Ascending aorta (tissue), 2 donors: ENCODE results near the gene EBI3. TPM values are rescaled to one million over a fixed set of nuclear protein-coding genes. Genes with fewer than 3 reads are reported as not detected.
A peak's percentile ranks its signal among the peaks of the same experiment; 100 is the strongest.

Source experiments
- DNase-seq, 2 donors: peaks; one replicate each; pipeline ENCODE4 v3.0.0-alpha.2; 2019; ENCODE audit warnings: low spot score in 2 of 2
- H3K27ac ChIP-seq, 2 donors: fragments of 200-600 bp; sonication (generic); one replicate each; pipeline ENCODE4 v1.5.1; 2016 to 2017; ENCODE audit warnings: mild to moderate bottlenecking in 1 of 2
- H3K27me3 ChIP-seq: fragments of 200-600 bp; sonication (generic); one replicate; pipeline ENCODE4 v1.5.1; 2017
- H3K36me3 ChIP-seq, 2 donors: fragments of 200-600 bp; sonication (generic); one replicate each; pipeline ENCODE4 v1.5.1; 2016
- H3K4me1 ChIP-seq, 2 donors: fragments of 200-600 bp; sonication (generic); one replicate each; pipeline ENCODE4 v1.5.1; 2016 to 2017; ENCODE audit warnings: mild to moderate bottlenecking in 1 of 2
- H3K4me3 ChIP-seq, 2 donors: fragments of 200-600 bp; sonication (generic); one replicate each; pipeline ENCODE4 v1.5.1; 2016 to 2017; ENCODE audit warnings: mild to moderate bottlenecking in 1 of 2
- H3K9me3 ChIP-seq, 2 donors: fragments of 200-600 bp; sonication (generic); one replicate each; pipeline ENCODE4 v1.5.1; 2016
- intact Hi-C: fragments of 100-400 bp; cut with DNase I; formaldehyde crosslinking; loops from one replicate; pipeline ENCODE4 v1.15.1; 2023
- total RNA-seq: library from RNA; depleted of rRNA; stranded (reverse); fragments of >200 nt; gene quantifications from one replicate; pipeline ENCODE4 v1.1.0, GENCODE V29; 2016
- TF ChIP-seq, protein P1 (sequence below), 3 experiments: fragments of 200-600 bp in 2 of 3; fragments of 450-650 bp in 1 of 3; sonication (generic) in 2 of 3; IDR thresholded peaks; one replicate each; pipeline ENCODE4 v1.5.1; 2016 to 2019; ENCODE audit warnings: antibody characterized with exemption in 3 of 3, mild to moderate bottlenecking in 1 of 3, moderate library complexity in 1 of 3

The EBI3 gene
- total RNA-seq, 1 donor from 2014 or later: not detected

DNA sequence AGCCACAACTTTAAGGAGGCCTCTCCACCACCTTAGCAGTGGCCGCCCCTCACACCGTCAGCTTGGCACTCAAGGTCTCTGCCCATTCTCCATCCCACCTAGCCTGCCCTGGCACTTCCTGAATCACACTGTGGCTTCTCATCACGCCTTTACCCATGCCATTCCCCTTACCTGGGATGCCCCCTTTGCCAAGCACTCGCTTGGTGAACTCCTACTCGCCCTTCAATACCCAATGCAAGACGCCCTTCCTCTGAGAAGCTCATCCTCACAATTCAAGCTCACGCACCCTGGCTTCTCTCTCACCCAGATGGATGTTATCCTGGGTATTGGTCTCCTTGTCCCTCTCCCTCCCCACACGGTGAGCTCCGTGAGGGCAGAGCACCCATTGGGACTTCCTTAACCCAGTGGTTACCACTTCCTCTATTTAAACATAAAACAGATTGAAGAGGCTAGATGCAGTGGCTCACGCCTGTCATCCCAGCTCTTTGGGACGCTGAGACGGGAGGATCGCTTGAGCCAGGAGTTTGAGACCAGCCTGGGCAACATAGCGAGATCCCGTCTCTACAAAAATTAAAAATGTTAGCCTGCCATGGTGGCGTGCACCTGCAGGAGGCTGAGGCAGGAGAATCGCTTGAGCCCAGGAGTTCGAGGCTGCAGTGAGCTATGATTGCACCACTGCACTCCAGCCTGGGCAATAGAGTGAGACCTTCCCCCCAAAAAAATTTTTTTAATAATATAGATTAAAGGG, 37.1 kb downstream of the EBI3 start:
- intact Hi-C loops: loop anchor here (5.0 kb wide), 1 partner anchor 86 kb away; no protein-coding TSS in a partner anchor
- Histone ChIP-seq H3K36me3 (peaks cover 52 to 70% of the 10 kb centered on the region in 2 donors), H3K4me3 (no peak overlapping the region), H3K4me1 (no peaks in the 10 kb centered on the region), H3K9me3 (no peaks in the 10 kb centered on the region), H3K27ac (no peak overlapping the region), H3K27me3 (no peaks in the 10 kb centered on the region)
- DNase-seq: no peak
- TF ChIP-seq, protein P1, sequence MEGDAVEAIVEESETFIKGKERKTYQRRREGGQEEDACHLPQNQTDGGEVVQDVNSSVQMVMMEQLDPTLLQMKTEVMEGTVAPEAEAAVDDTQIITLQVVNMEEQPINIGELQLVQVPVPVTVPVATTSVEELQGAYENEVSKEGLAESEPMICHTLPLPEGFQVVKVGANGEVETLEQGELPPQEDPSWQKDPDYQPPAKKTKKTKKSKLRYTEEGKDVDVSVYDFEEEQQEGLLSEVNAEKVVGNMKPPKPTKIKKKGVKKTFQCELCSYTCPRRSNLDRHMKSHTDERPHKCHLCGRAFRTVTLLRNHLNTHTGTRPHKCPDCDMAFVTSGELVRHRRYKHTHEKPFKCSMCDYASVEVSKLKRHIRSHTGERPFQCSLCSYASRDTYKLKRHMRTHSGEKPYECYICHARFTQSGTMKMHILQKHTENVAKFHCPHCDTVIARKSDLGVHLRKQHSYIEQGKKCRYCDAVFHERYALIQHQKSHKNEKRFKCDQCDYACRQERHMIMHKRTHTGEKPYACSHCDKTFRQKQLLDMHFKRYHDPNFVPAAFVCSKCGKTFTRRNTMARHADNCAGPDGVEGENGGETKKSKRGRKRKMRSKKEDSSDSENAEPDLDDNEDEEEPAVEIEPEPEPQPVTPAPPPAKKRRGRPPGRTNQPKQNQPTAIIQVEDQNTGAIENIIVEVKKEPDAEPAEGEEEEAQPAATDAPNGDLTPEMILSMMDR (IDR thresholded peaks at IDR 0.05): no peak

GRCh38 chr19:4267101-4267900, 38.0 kb downstream of the EBI3 start:
- H3K36me3 ChIP-seq: peaks cover 43 to 69% of the 10 kb centered on the region in 2 donors

GRCh38 chr19:4267901-4268815, 38.8 kb downstream of the EBI3 start:
- Histone ChIP-seq H3K27ac (no peak overlapping the region), H3K4me3 (no peak overlapping the region), H3K36me3 (peaks cover 36 to 61% of the 10 kb centered on the region in 2 donors), H3K9me3 (no peaks in the 10 kb centered on the region), H3K27me3 (no peaks in the 10 kb centered on the region), H3K4me1 (no peaks in the 10 kb centered on the region)
- intact Hi-C loops: loop anchor here (2.0 to 5.0 kb wide), 2 partner anchors 84 to 133 kb away; partner anchors contain the start of gene SH3GL1
- DNase-seq: no peak
- TF ChIP-seq, protein P1 (IDR thresholded peaks at IDR 0.05): no peak

More at GRCh38 chr19:4267101-4267900, 38.0 kb downstream of the EBI3 start:
- peak in 1 of 2 donors; percentile 69 for DNase-seq
- no peak overlapping the region for H3K4me3 ChIP-seq
- no peaks in the 10 kb centered on the region for H3K9me3 ChIP-seq
- intact Hi-C loops: loop anchor here (5.0 kb wide), 1 partner anchor 85 kb away; no protein-coding TSS in a partner anchor
- H3K4me1 ChIP-seq: no peaks in the 10 kb centered on the region
- TF ChIP-seq, protein P1 (IDR thresholded peaks at IDR 0.05): peak; percentile 77 to 91 (median 79)
- no peaks in the 10 kb centered on the region for H3K27me3 ChIP-seq
- no peak overlapping the region for H3K27ac ChIP-seq

- no peak overlapping the region for H3K27ac ChIP-seq
- intact Hi-C loops: loop anchor here (2.0 to 5.0 kb wide), 2 partner anchors 83 to 132 kb away; partner anchors contain the start of gene SH3GL1
- DNase-seq: no peak
- no peaks in the 10 kb centered on the region for H3K27me3 ChIP-seq
- TF ChIP-seq, protein P1 (IDR thresholded peaks at IDR 0.05): no peak
- peaks cover 32 to 58% of the 10 kb centered on the region in 2 donors for H3K36me3 ChIP-seq
- H3K4me3 ChIP-seq: no peak overlapping the region
- no peaks in the 10 kb centered on the region for H3K9me3 ChIP-seq
- no peaks in the 10 kb centered on the region for H3K4me1 ChIP-seq
Measured at GRCh38 chr19:4268816-4269430, 39.6 kb downstream of the EBI3 start.
